Glutamatergic neuron (in vitro differentiated cells): ENCODE data around the gene APP. TPM values are rescaled to one million over a fixed set of nuclear protein-coding genes. Genes with fewer than 3 reads are reported as not detected.

Experiments
- DNase-seq: peaks from one replicate; pipeline ENCODE4 v3.0.0; 2022
- H3K27ac Mint-ChIP-seq: one replicate; pipeline ENCODE4 v1.8.0; 2020; ENCODE audit warnings: mild to moderate bottlenecking, mixed read lengths, inconsistent platforms; ENCODE audit not compliant: unreplicated experiment
- H3K27me3 Mint-ChIP-seq: one replicate; pipeline ENCODE4 v1.8.0; 2020; ENCODE audit warnings: mild to moderate bottlenecking, moderate library complexity, mixed read lengths, inconsistent platforms; ENCODE audit not compliant: unreplicated experiment
- H3K36me3 Mint-ChIP-seq: one replicate; pipeline ENCODE4 v1.8.0; 2020; ENCODE audit warnings: mild to moderate bottlenecking, mixed read lengths, inconsistent platforms; ENCODE audit not compliant: unreplicated experiment
- H3K4me1 Mint-ChIP-seq: one replicate; pipeline ENCODE4 v1.8.0; 2020; ENCODE audit warnings: mild to moderate bottlenecking, low read depth, mixed read lengths, inconsistent platforms; ENCODE audit not compliant: unreplicated experiment
- H3K4me3 Mint-ChIP-seq: one replicate; pipeline ENCODE4 v1.8.0; 2020; ENCODE audit warnings: mild to moderate bottlenecking, mixed read lengths, inconsistent platforms; ENCODE audit not compliant: unreplicated experiment
- H3K9me3 Mint-ChIP-seq: one replicate; pipeline ENCODE4 v1.8.0; 2020; ENCODE audit warnings: mild to moderate bottlenecking, moderate library complexity, mixed read lengths, inconsistent platforms; ENCODE audit not compliant: unreplicated experiment
- total RNA-seq: library from RNA; stranded (reverse); fragmentation: NEBNext Ultra II Directional; extraction: Animal tissue kit (Norgen Biotek cat#: 25700); gene quantifications from one replicate; pipeline ENCODE4 v1.2.1, GENCODE V29; 2021; ENCODE audit not compliant: unreplicated experiment
- TF ChIP-seq, protein P1 (sequence below): fragments of 200-600 bp; sonication (generic); IDR thresholded peaks from one replicate; pipeline ENCODE4 v1.5.0; 2021; ENCODE audit not compliant: partially characterized antibody, unreplicated experiment

The APP gene
- total RNA-seq, 1 donor from 2014 or later = 735 TPM

- H3K36me3 Mint-ChIP-seq = no peaks in the 10 kb centered on the region
- no peaks in the 10 kb centered on the region for H3K27me3 Mint-ChIP-seq
- TF ChIP-seq, protein P1, sequence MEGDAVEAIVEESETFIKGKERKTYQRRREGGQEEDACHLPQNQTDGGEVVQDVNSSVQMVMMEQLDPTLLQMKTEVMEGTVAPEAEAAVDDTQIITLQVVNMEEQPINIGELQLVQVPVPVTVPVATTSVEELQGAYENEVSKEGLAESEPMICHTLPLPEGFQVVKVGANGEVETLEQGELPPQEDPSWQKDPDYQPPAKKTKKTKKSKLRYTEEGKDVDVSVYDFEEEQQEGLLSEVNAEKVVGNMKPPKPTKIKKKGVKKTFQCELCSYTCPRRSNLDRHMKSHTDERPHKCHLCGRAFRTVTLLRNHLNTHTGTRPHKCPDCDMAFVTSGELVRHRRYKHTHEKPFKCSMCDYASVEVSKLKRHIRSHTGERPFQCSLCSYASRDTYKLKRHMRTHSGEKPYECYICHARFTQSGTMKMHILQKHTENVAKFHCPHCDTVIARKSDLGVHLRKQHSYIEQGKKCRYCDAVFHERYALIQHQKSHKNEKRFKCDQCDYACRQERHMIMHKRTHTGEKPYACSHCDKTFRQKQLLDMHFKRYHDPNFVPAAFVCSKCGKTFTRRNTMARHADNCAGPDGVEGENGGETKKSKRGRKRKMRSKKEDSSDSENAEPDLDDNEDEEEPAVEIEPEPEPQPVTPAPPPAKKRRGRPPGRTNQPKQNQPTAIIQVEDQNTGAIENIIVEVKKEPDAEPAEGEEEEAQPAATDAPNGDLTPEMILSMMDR = no peak
- no peak overlapping the region for H3K4me3 Mint-ChIP-seq
- no peak for DNase-seq
- H3K9me3 Mint-ChIP-seq = no peaks in the 10 kb centered on the region
- H3K27ac Mint-ChIP-seq = no peak overlapping the region
- H3K4me1 Mint-ChIP-seq = no peaks in the 10 kb centered on the region
These were observed 339.1 kb downstream of the APP start for GRCh38 chr21:25831300-25831960.
